Measurements from ENCODE around the gene BCL7B.

Gene BCL7B

DNA sequence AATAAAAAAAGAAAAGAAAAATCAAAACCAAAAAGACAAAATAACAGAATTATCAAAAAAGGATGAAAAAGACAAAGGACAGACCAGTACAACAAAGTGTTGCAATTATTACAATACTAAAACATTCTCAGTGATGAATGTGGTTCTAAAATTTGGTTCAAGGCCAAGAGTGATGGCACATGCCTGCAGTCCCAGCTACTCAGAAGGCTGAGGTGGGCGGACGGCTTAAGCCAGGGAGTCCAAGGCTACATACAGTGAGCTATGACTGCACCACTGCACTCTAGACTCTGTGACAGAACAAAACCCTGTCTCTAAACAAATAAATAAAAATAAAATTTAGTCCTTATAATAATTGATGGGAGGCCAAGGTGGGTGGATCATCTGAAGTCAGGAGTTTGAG is 49.9 kb downstream of the BCL7B start (continued):
- TF ChIP-seq ZSCAN23 (tag by site-specific recombination; IDR thresholded peaks at IDR 0.05) (no peak), ZNF704 (tag by site-specific recombination; IDR thresholded peaks at IDR 0.05) (no peak), ZNF658 (tag by site-specific recombination; IDR thresholded peaks at IDR 0.05) (no peak), ZNF148 (tag by site-specific recombination; IDR thresholded peaks at IDR 0.05; ENCODE audit: borderline replicate concordance) (no peak)

DNA sequence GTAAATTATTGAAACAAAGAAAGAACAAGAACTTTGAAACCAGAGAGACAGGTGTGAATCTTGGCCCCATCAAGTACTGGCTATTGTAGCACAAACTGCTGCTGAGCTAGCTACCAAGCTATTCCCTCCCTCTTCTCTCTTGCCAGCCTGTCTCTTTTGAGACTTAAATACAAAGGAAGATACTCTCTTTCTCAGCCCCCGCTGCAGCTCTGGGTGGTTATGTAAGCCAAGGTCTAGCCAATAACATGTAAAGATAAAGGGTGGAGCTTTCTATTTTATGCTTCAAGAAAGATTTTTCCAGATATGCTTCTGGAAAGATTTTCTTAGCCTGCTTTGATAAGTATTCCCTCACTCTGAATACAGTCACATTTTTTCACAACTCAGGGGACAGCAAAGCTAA is 52.6 kb downstream of the BCL7B start:
- Histone ChIP-seq H3K4me1 (ENCODE audit: control insufficient read depth, insufficient read depth, low read length) (no peaks in the 10 kb centered on the region), H3K27ac (ENCODE audit: extremely low read depth, low read depth, low read length) (no peak overlapping the region), H3K4me3 (ENCODE audit: low read depth, low read length) (no peak overlapping the region), H3K9me3 (ENCODE audit: control insufficient read depth, insufficient read depth, low read depth, low read length) (no peaks in the 10 kb centered on the region), H3K36me3 (ENCODE audit: control insufficient read depth in 2 of 2, insufficient read depth in 1 of 2, low read length in 2 of 2) (peaks cover 83 to 85% of the 10 kb centered on the region in 2 experiments)
- POLR2A ChIA-PET: interaction anchor here (0.9 kb wide), 1 partner anchor 15 kb away, joined by 4 read pairs; no protein-coding TSS in a partner anchor
- no peak for TF ChIP-seq ZNF366 (tag by site-specific recombination; conservative IDR thresholded peaks at IDR 0.05)
- TF ChIP-seq ZNF280C (tag by site-specific recombination; IDR thresholded peaks at IDR 0.05): no peak
- TF ChIP-seq ZNF354C (tag by site-specific recombination; IDR thresholded peaks at IDR 0.05; ENCODE audit: borderline replicate concordance, low read depth): no peak
- TF ChIP-seq ZEB2 (tag by site-specific recombination; IDR thresholded peaks at IDR 0.05): no peak
- TF ChIP-seq SP7 (tag by site-specific recombination; IDR thresholded peaks at IDR 0.05): no peak
- no peak for TF ChIP-seq GLIS1 (tag by site-specific recombination; IDR thresholded peaks at IDR 0.05)
- TF ChIP-seq MZF1 (tag by site-specific recombination; IDR thresholded peaks at IDR 0.05; ENCODE audit: borderline replicate concordance): no peak
- TF ChIP-seq HOXA7 (CRISPR knock-in tag; IDR thresholded peaks at IDR 0.05; ENCODE audit: borderline replicate concordance): no peak
- no peak for TF ChIP-seq ZNF510 (tag by site-specific recombination; IDR thresholded peaks at IDR 0.05; ENCODE audit: insufficient replicate concordance)
- no peak for TF ChIP-seq ZNF214 (tag by site-specific recombination; IDR thresholded peaks at IDR 0.05; ENCODE audit: borderline replicate concordance)
- TF ChIP-seq WT1 (tag by site-specific recombination; IDR thresholded peaks at IDR 0.05): no peak
- TF ChIP-seq ZNF701 (tag by site-specific recombination; IDR thresholded peaks at IDR 0.05): no peak
- no peak for TF ChIP-seq ZNF223 (tag by site-specific recombination; IDR thresholded peaks at IDR 0.05)
- TF ChIP-seq ZBTB1 (tag by site-specific recombination; IDR thresholded peaks at IDR 0.05): no peak
- TF ChIP-seq ZNF48 (tag by site-specific recombination; IDR thresholded peaks at IDR 0.05): no peak
- no peak for TF ChIP-seq IKZF3 (tag by site-specific recombination; IDR thresholded peaks at IDR 0.05)
- CTCF ChIA-PET: interaction anchor here (0.5 to 1.0 kb wide), 2 partner anchors 10 to 200 kb away, joined by 3 read pairs; no protein-coding TSS in a partner anchor
